IMR-90 (cell line): ENCODE measurements around the gene NPW. TPM values are rescaled to one million over a fixed set of nuclear protein-coding genes. Genes with fewer than 3 reads are reported as not detected.

ENCODE experiments used
- ATAC-seq: fragments of 200-7000 bp; cut with Tn5 transposase; 2 replicates; pipeline ENCODE4 v1.9.1; 2020; ENCODE audit warnings: low read depth, mild to moderate bottlenecking, moderate library complexity
- BruUV-seq: library from RNA; stranded (reverse); fragments of 400-500 nt; replicated peaks from 2 replicates; lab custom pipeline; 2021; lab: Mats Ljungman, UMichigan
- CTCF ChIA-PET: fragments of 300-600 bp; formaldehyde crosslinking; extraction: SDS; loops from one replicate; lab custom pipeline; 2021; ENCODE audit warnings: antibody characterized with exemption; lab: Yijun Ruan, JAX
- POLR2A ChIA-PET: fragments of 300-600 bp; sonication (Branson Sonifier 250); formaldehyde crosslinking; loops from one replicate; lab custom pipeline; 2022; ENCODE audit warnings: antibody characterized with exemption; ENCODE audit not compliant: unreplicated experiment; lab: Charles Lee
- DNase-seq: peaks from one replicate; pipeline ENCODE4 v3.0.0; 2013
- H2AFZ ChIP-seq: replicated peaks from 2 replicates; pipeline ENCODE3; 2013; ENCODE audit warnings: low read length, mild to moderate bottlenecking; ENCODE audit not compliant: poor library complexity
- H2AK5ac ChIP-seq: 2 replicates; pipeline ENCODE4 v1.6.1; 2013; ENCODE audit warnings: low read depth, low read length, inconsistent platforms
- H2AK9ac ChIP-seq: replicated peaks from 2 replicates; pipeline ENCODE3; 2013; ENCODE audit warnings: mild to moderate bottlenecking, low read depth, low read length, moderate library complexity; ENCODE audit not compliant: poor library complexity
- H2BK120ac ChIP-seq: 2 replicates; pipeline ENCODE4 v1.6.1; 2013; ENCODE audit warnings: low read depth, low read length, inconsistent platforms
- H2BK15ac ChIP-seq: 3 replicates; pipeline ENCODE4 v1.6.1; 2013; ENCODE audit warnings: low read depth, low read length, inconsistent platforms
- H2BK20ac ChIP-seq: 2 replicates; pipeline ENCODE4 v1.6.1; 2013; ENCODE audit warnings: low read depth, mild to moderate bottlenecking, inconsistent platforms, low read length, moderate library complexity
- H2BK5ac ChIP-seq: 2 replicates; pipeline ENCODE4 v1.6.1; 2013; ENCODE audit warnings: mild to moderate bottlenecking, low read depth, low read length, inconsistent platforms; ENCODE audit not compliant: poor library complexity, severe bottlenecking
- H3K14ac ChIP-seq: replicated peaks from 2 replicates; pipeline ENCODE4 v1.6.1; 2013; ENCODE audit warnings: low read depth, low read length, inconsistent platforms
- H3K18ac ChIP-seq: 2 replicates; pipeline ENCODE4 v1.6.1; 2013; ENCODE audit warnings: low read depth, low read length, control low read depth
- H3K23ac ChIP-seq: 2 replicates; pipeline ENCODE4 v1.6.1; 2013; ENCODE audit warnings: low read depth, low read length, inconsistent platforms
- H3K27ac ChIP-seq: 2 replicates; pipeline ENCODE4 v1.5.1; 2013; ENCODE audit warnings: mild to moderate bottlenecking, control low read depth, low read length; ENCODE audit not compliant: insufficient read depth
- H3K27me3 ChIP-seq: 2 replicates; pipeline ENCODE4 v1.6.1; 2013; ENCODE audit warnings: low read length; ENCODE audit not compliant: control insufficient read depth, insufficient read depth
- H3K36me3 ChIP-seq: 2 replicates; pipeline ENCODE4 v1.6.1; 2013; ENCODE audit warnings: low read length, mixed read lengths; ENCODE audit not compliant: control insufficient read depth, insufficient read depth
- H3K4ac ChIP-seq: 2 replicates; pipeline ENCODE4 v1.6.1; 2013; ENCODE audit warnings: low read depth, low read length, inconsistent platforms
- H3K4me1 ChIP-seq: 2 replicates; pipeline ENCODE4 v1.6.1; 2013; ENCODE audit warnings: low read length, mixed read lengths; ENCODE audit not compliant: control insufficient read depth, insufficient read depth
- H3K4me2 ChIP-seq: 2 replicates; pipeline ENCODE4 v1.6.1; 2013; ENCODE audit warnings: low read depth, mild to moderate bottlenecking, control low read depth, low read length, moderate library complexity
- H3K4me3 ChIP-seq: 2 replicates; pipeline ENCODE4 v1.5.1; 2013; ENCODE audit warnings: low read depth, mild to moderate bottlenecking, control low read depth, low read length, moderate library complexity; ENCODE audit not compliant: insufficient read depth
- H3K56ac ChIP-seq: 2 replicates; pipeline ENCODE4 v1.6.1; 2013; ENCODE audit warnings: low read length, inconsistent platforms; ENCODE audit not compliant: insufficient read depth; ENCODE audit errors: extremely low read depth
- H3K79me1 ChIP-seq, 2 experiments: 2 replicates each; pipeline ENCODE4 v1.6.1; 2013; ENCODE audit warnings: low read length in 2 of 2, inconsistent platforms in 1 of 2, low read depth in 1 of 2
- H3K9ac ChIP-seq: 2 replicates; pipeline ENCODE4 v1.6.1; 2013; ENCODE audit warnings: low read depth, low read length, control low read depth
- H3K9me1 ChIP-seq: 2 replicates; pipeline ENCODE4 v1.6.1; 2013; ENCODE audit warnings: low read length, inconsistent platforms; ENCODE audit not compliant: insufficient read depth
- H3K9me3 ChIP-seq: 2 replicates; pipeline ENCODE4 v1.6.1; 2013; ENCODE audit warnings: low read length; ENCODE audit not compliant: control insufficient read depth, insufficient read depth
- H4K20me1 ChIP-seq: 2 replicates; pipeline ENCODE4 v1.6.1; 2013; ENCODE audit warnings: low read length, inconsistent platforms; ENCODE audit not compliant: insufficient read depth
- H4K5ac ChIP-seq: 2 replicates; pipeline ENCODE4 v1.6.1; 2013; ENCODE audit warnings: mild to moderate bottlenecking, low read depth, low read length, control low read depth
- H4K8ac ChIP-seq, 2 experiments: 2 replicates each; pipeline ENCODE4 v1.6.1; 2013; ENCODE audit warnings: low read depth in 2 of 2, low read length in 2 of 2, control low read depth in 1 of 2, inconsistent platforms in 1 of 2
- H4K91ac ChIP-seq: 2 replicates; pipeline ENCODE4 v1.6.1; 2013; ENCODE audit warnings: low read depth, low read length, inconsistent platforms; ENCODE audit not compliant: insufficient read depth
- BHLHE40 ChIP-seq: fragments of 150-350 bp; IDR thresholded peaks from 2 replicates; pipeline ENCODE4 v1.6.1; 2016; ENCODE audit warnings: mild to moderate bottlenecking, low read depth, low read length
- CEBPB ChIP-seq: IDR thresholded peaks from 2 replicates; pipeline ENCODE4 v1.6.1; 2012; ENCODE audit warnings: low read depth, low read length, improper control_type of control experiment
- CHD1 ChIP-seq: IDR thresholded peaks from 2 replicates; pipeline ENCODE4 v1.6.1; 2012; ENCODE audit warnings: low read depth, low read length, improper control_type of control experiment
- FOS ChIP-seq: fragments of 150-350 bp; IDR thresholded peaks from 2 replicates; pipeline ENCODE4 v1.6.1; 2016; ENCODE audit warnings: low read depth, low read length
- MAFK ChIP-seq: IDR thresholded peaks from 2 replicates; pipeline ENCODE4 v1.6.1; 2012; ENCODE audit warnings: low read depth, low read length, improper control_type of control experiment
- POLR2A ChIP-seq: IDR thresholded peaks from 2 replicates; pipeline ENCODE4 v1.6.1; 2012; ENCODE audit warnings: mild to moderate bottlenecking, low read depth, low read length
- RAD21 ChIP-seq: IDR thresholded peaks from 2 replicates; pipeline ENCODE4 v1.6.1; 2012; ENCODE audit warnings: low read length, improper control_type of control experiment
- RCOR1 ChIP-seq: IDR thresholded peaks from 2 replicates; pipeline ENCODE4 v1.6.1; 2012; ENCODE audit warnings: mild to moderate bottlenecking, low read length, improper control_type of control experiment; ENCODE audit not compliant: insufficient replicate concordance
- RFX5 ChIP-seq: IDR thresholded peaks from 2 replicates; pipeline ENCODE4 v1.8.0; 2012; ENCODE audit warnings: low read depth, mild to moderate bottlenecking, low read length, moderate library complexity
- SMC3 ChIP-seq: fragments of 150-350 bp; IDR thresholded peaks from 2 replicates; pipeline ENCODE4 v1.6.1; 2016; ENCODE audit warnings: low read depth, mild to moderate bottlenecking, antibody characterized with exemption, low read length, moderate library complexity
- WGBS, 2 experiments: methylation state at CpG; one replicate each; pipeline versions ENCODE4 v1.1.5 to v1.1.7; 2013; ENCODE audit warnings: missing lambda C conversion rate in 2 of 2; ENCODE audit not compliant: insufficient read length in 1 of 2; ENCODE audit errors: extremely low coverage in 2 of 2; 5-methylcytosine and 5-hydroxymethylcytosine counted together
- dilution Hi-C: fragments of 300-500 bp; cut with HindIII; formaldehyde crosslinking; loops from one replicate; pipeline ENCODE4 v1.14.3; 2018; ENCODE audit warnings: low sequenced_read_pairs; ENCODE audit not compliant: unreplicated experiment
- in situ Hi-C: fragments of 300-500 bp; cut with MboI; formaldehyde crosslinking; loops from 3 replicates; pipeline ENCODE4 v1.14.3; 2019; ENCODE audit warnings: low sequenced_read_pairs, inconsistent platforms, mixed read lengths
- intact Hi-C: fragments of 100-400 bp; cut with micrococcal nuclease; formaldehyde crosslinking; loops from 2 replicates; pipeline ENCODE4 v1.10.0; 2022
- polyA plus RNA-seq, 3 experiments: library from polyadenylated mRNA; depleted of rRNA; stranded (reverse); fragments of >200 nt; gene quantifications; 2 replicates each; pipeline ENCODE4 v1.2.3, GENCODE V29; 2012; ENCODE audit warnings: low replicate concordance in 1 of 3
- total RNA-seq: library from RNA; depleted of rRNA; stranded (reverse); fragments of >200 nt; gene quantifications from 2 replicates; pipeline ENCODE4 v1.2.3, GENCODE V29; 2012
- TF ChIP-seq, protein P1 (sequence below): fragments of 150-350 bp; IDR thresholded peaks from 2 replicates; pipeline ENCODE4 v1.6.1; 2016; ENCODE audit warnings: low read depth, mild to moderate bottlenecking, low read length, moderate library complexity, borderline replicate concordance

Gene NPW
- total and polyA plus RNA-seq, 2 of the 4 experiments (the other 2 are of a cell fraction), result 0.18 to 2.0 TPM

DNA sequence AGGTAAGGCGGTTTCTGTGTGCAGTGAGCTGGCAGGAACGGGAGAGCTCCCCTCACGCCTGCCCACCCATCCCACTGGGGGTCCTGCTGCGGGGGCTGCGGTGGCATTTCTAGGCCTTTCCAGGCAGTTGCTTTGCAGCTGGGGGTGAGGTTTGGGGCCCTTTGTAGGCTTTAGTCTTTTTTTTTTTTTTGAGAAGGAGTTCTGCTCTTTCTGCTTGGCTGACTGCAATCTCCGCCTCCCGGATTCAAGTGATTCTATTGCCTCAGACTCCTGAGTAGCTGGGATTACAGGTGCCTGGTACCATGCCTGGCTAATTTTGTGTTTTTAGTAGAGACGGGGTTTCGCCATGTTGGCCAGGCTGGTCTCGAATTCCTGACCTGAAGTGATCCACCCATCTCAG is 39.3 kb downstream of the NPW start:
- Histone ChIP-seq H3K4me2 (no peak overlapping the region), H3K79me1 (peaks cover 0 to 18% of the 10 kb centered on the region in 2 experiments; a peak in 1 of 4 replicates), H4K20me1 (no peaks in the 10 kb centered on the region; the same call in 1 of the 2 replicates), H4K91ac (no peak overlapping the region), H3K27ac (no peak overlapping the region), H2BK15ac (no peak overlapping the region), H2AK9ac (no peak overlapping the region), H4K8ac (no peak overlapping the region), H3K4me3 (no peak overlapping the region), H3K56ac (no peak overlapping the region), H3K36me3 (peaks cover 63% of the 10 kb centered on the region), H3K4me1 (no peaks in the 10 kb centered on the region), H2BK20ac (no peak overlapping the region), H3K9ac (no peak overlapping the region), H2AK5ac (no peak overlapping the region), H2AFZ (no peak overlapping the region), H2BK5ac (no peak overlapping the region), H3K9me3 (no peaks in the 10 kb centered on the region), H3K14ac (no peak overlapping the region), H2BK120ac (no peak overlapping the region), H3K4ac (no peak overlapping the region), H3K18ac (no peak overlapping the region), H3K27me3 (no peaks in the 10 kb centered on the region), H3K9me1 (no peaks in the 10 kb centered on the region), H4K5ac (no peak overlapping the region), H3K23ac (no peak overlapping the region)
- TF ChIP-seq MAFK, result no peak
- no peak for TF ChIP-seq RAD21
- no peak for TF ChIP-seq CHD1
- TF ChIP-seq SMC3, result no peak
- TF ChIP-seq POLR2A, result no peak
- no peak for TF ChIP-seq RFX5
- TF ChIP-seq, protein P1, sequence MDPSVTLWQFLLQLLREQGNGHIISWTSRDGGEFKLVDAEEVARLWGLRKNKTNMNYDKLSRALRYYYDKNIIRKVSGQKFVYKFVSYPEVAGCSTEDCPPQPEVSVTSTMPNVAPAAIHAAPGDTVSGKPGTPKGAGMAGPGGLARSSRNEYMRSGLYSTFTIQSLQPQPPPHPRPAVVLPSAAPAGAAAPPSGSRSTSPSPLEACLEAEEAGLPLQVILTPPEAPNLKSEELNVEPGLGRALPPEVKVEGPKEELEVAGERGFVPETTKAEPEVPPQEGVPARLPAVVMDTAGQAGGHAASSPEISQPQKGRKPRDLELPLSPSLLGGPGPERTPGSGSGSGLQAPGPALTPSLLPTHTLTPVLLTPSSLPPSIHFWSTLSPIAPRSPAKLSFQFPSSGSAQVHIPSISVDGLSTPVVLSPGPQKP, result no peak
- no peak for TF ChIP-seq RCOR1
- no peak for TF ChIP-seq CEBPB
- no peak for TF ChIP-seq BHLHE40
- TF ChIP-seq FOS, result no peak
- dilution Hi-C loops, result no loop called here
- ChIA-PET CTCF (no interaction called here), POLR2A (no interaction called here)
- intact Hi-C loops, result no loop called here
- in situ Hi-C loops, result no loop called here
- no CpG with 5 or more reads among the region's 10 CpGs for WGBS, 2 experiments
- ATAC-seq (no peak), DNase-seq (no peak)
- no TSS peak for BruUV-seq
